GM19240 (cell line): Measurements from ENCODE around the gene TAT.

Source experiments
- DNase-seq: peaks from one replicate; pipeline ENCODE4 v3.0.0; 2011; ENCODE audit warnings: low spot score; ENCODE audit not compliant: insufficient read length

Gene TAT

DNA sequence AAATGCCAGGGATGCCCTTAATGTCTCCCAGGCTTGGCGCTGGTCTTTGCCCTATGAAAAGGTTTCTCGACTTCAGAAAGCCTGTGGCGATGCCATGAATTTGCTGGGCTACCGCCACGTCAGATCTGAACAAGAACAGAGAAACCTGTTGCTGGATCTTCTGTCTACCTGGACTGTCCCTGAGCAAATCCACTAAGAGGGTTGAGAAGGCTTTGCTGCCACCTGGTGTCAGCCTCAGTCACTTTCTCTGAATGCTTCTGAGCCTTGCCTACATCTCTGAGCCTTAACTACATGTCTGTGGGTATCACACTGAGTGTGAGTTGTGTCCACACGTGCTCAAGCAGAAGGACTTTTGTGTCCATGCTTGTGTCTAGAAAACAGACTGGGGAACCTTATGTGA lies 39.2 kb downstream of the TAT start:
- peak; percentile 19 for DNase-seq

GRCh38 chr16:71536752-71537499 lies 40.0 kb downstream of the TAT start:
- DNase-seq, result no peak

- no peak for DNase-seq
Measured at GRCh38 chr16:71532366-71532765, 44.5 kb downstream of the TAT start.

- no peak for DNase-seq
Measured at GRCh38 chr16:71528863-71529262, 48.0 kb downstream of the TAT start.

DNA sequence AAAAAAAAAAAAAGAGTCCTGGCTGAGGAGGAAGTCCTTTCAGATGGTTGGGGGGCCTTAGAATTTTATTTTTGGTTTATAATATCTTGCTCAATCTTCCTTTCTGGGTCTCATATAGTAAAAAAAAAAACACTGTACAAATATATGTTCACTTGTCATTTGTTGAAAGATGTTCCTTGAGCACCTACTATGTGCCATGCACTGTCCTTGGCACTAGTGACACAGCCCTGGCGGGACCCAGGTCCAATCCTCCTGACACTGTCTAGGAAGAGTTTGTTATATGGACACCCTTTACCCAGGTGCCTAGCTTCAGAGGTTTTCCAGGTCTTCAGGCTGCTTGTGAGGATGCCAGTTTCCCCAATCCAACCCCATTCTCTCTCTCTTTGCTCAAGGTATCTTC lies 48.6 kb downstream of the TAT start:
- DNase-seq, result no peak

DNA sequence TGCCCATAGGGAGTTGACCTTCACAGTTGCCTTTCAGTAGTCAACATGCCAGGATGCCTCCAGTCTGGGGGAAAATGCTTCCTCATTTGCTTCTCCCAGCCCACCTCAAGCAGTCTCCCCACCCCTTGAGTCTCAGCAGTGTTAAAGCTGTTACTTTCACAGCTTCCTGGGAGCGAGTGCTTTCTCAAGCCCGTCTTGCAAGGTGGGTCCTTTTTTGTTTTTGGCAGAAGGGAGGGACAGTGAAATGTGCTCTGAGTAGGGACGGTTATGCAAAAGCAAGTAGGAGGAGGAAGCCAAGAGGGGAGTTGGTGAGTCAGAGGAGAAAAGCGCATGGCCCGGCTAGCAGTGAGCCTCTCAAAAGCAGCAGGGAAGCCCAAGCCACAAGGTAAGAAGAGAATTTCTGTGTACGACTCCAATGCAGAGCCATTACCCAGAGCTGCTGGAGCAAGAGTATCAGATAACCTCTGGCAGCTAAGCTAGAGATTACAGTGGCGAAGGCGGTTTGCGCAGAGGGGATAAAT lies 50.7 kb downstream of the TAT start, which contains the start of gene CHST4:
TSS of gene CHST4 (plus strand) at position 316 of the 521 bp plus-strand sequence. CDS start 10,252 bp downstream, outside the sequence.
- no peak for DNase-seq

GRCh38 chr16:71524566-71525553 lies 52.0 kb downstream of the TAT start:
- DNase-seq, result no peak

GRCh38 chr16:71520550-71520949 lies 56.3 kb downstream of the TAT start:
- no peak for DNase-seq
